SU-DHL-6 (cell line): ENCODE data around the gene MKNK2.

Experiments used
- H2AFZ ChIP-seq: fragments of 200-600 bp; sonication (generic); 2 replicates; pipeline ENCODE4 v1.6.1; 2014; ENCODE audit warnings: low read depth, mild to moderate bottlenecking, moderate library complexity, mixed read lengths, antibody characterized with exemption, low read length; ENCODE audit not compliant: severe bottlenecking
- H3F3A ChIP-seq: fragments of 200-600 bp; shearing (Covaris generic); 2 replicates; pipeline ENCODE4 v1.6.0; 2016; ENCODE audit warnings: antibody characterized with exemption, mild to moderate bottlenecking; ENCODE audit not compliant: insufficient read depth
- H3K27ac ChIP-seq: fragments of 200-600 bp; sonication (generic); 2 replicates; pipeline ENCODE4 v1.5.1; 2016; ENCODE audit warnings: low read depth, mild to moderate bottlenecking, low read length, moderate library complexity, mixed read lengths
- H3K27me3 ChIP-seq: fragments of 200-600 bp; sonication (generic), shearing (Covaris generic); 2 replicates; pipeline ENCODE4 v1.6.0; 2014; ENCODE audit warnings: mild to moderate bottlenecking, low read length
- H3K36me3 ChIP-seq: fragments of 200-600 bp; sonication (generic); 2 replicates; pipeline ENCODE4 v1.6.1; 2014; ENCODE audit warnings: mild to moderate bottlenecking, low read length, mixed read lengths
- H3K4me2 ChIP-seq: fragments of 300-600, 200-600 bp; shearing (Covaris generic), sonication (generic); 2 replicates; pipeline ENCODE4 v1.6.0; 2014; ENCODE audit warnings: low read length, low read depth, mild to moderate bottlenecking; ENCODE audit not compliant: poor library complexity, severe bottlenecking
- H3K4me3 ChIP-seq: fragments of 200-600 bp; sonication (generic); 2 replicates; pipeline ENCODE4 v1.5.1; 2014; ENCODE audit warnings: antibody characterized with exemption, low read length, mild to moderate bottlenecking, mixed read lengths; ENCODE audit not compliant: insufficient read depth, poor library complexity, severe bottlenecking
- H3K79me2 ChIP-seq: fragments of 200-600 bp; sonication (generic); 2 replicates; pipeline ENCODE4 v1.6.1; 2014; ENCODE audit warnings: mild to moderate bottlenecking, low read length, moderate library complexity; ENCODE audit not compliant: insufficient read depth
- H3K9ac ChIP-seq: fragments of 200-600 bp; sonication (generic); 2 replicates; pipeline ENCODE4 v1.7.0; 2014; ENCODE audit warnings: mild to moderate bottlenecking, low read length
- H3K9me2 ChIP-seq: fragments of 200-600 bp; sonication (generic); replicated peaks from 2 replicates; pipeline ENCODE4 v1.6.1; 2014; ENCODE audit warnings: low read length; ENCODE audit not compliant: insufficient read depth
- H3K9me3 ChIP-seq: fragments of 200-600 bp; sonication (generic); 2 replicates; pipeline ENCODE4 v1.6.1; 2014; ENCODE audit warnings: low read length, mixed read lengths; ENCODE audit not compliant: insufficient read depth
- H4K20me1 ChIP-seq: fragments of 200-600 bp; sonication (generic); 2 replicates; pipeline ENCODE4 v1.6.1; 2014; ENCODE audit warnings: low read depth, mild to moderate bottlenecking, antibody characterized with exemption, low read length, moderate library complexity, mixed read lengths
- CTCF ChIP-seq: fragments of 200-600 bp; sonication (generic); IDR thresholded peaks from one replicate; pipeline ENCODE4 v1.5.1; 2017; ENCODE audit warnings: antibody characterized with exemption, mild to moderate bottlenecking, low read length, moderate library complexity; ENCODE audit not compliant: insufficient read depth, poor library complexity, severe bottlenecking
- EZH2phosphoT487 ChIP-seq: fragments of 200-600 bp; sonication (generic), shearing (Covaris generic); conservative IDR thresholded peaks from 2 replicates; pipeline ENCODE4 v1.6.1; 2018; ENCODE audit warnings: mild to moderate bottlenecking, antibody characterized with exemption, low read length, moderate library complexity, mixed read lengths

MKNK2 gene

DNA sequence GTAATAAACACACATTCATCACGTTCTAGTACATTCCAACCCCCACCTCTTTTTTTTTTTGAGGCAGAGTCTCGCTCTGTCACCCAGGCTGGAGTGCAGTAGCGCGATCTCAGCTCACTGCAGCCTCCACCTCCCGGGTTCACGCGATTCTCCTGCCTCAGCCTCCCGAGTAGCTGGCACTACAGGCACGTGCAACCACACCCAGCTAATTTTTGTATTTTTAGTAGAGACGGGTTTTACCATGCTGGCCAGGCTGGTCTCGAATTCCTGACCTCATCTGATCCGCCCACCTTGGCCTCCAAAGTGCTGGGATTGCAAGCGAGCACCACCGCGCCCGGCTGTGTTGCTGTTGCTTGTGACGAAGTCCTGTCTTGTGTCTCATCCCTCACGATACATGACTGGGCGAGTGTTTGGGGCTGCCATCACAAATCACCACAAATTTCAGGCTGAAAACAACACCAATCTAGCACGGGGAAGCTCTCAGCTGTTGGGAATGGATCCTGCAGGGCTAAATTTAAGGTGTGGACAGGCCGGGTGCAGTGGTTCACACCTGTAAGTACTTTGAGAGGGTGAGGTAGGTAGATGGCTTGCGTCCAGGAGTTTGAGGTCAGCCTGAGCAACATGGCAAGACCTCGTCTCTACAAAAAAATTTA, 29.4 kb upstream of the MKNK2 start:
- H3K36me3 ChIP-seq, result 0 out of 2 replicates have a peak, but pooled peaks cover 5% of the 10 kb centered on the region
- H3K9me3 ChIP-seq, result no peaks in the 10 kb centered on the region
- H4K20me1 ChIP-seq, result no peaks in the 10 kb centered on the region
- H3K9me2 ChIP-seq, result no peaks in the 10 kb centered on the region
- no peak overlapping the region for H2AFZ ChIP-seq
- H3F3A ChIP-seq, result peaks cover 19% of the 10 kb centered on the region
- TF ChIP-seq EZH2phosphoT487 (no peak), CTCF (no peak)
- H3K4me2 ChIP-seq, result peak overlapping the region; percentile 0
- no peak overlapping the region for H3K9ac ChIP-seq
- no peak overlapping the region for H3K4me3 ChIP-seq
- H3K27me3 ChIP-seq, result no peaks in the 10 kb centered on the region
- no peak overlapping the region; the same call in 1 of the 2 replicates for H3K27ac ChIP-seq
- H3K79me2 ChIP-seq, result peaks cover 81% of the 10 kb centered on the region

- H3K27me3 ChIP-seq, result no peaks in the 10 kb centered on the region
- TF ChIP-seq EZH2phosphoT487, result no peak
- no peak for TF ChIP-seq CTCF
- no peak overlapping the region for H3K4me2 ChIP-seq
- no peak overlapping the region for H2AFZ ChIP-seq
- H3K9me3 ChIP-seq, result no peaks in the 10 kb centered on the region
- H3K36me3 ChIP-seq, result peaks cover 7% of the 10 kb centered on the region; the same call in 1 of the 2 replicates
- peaks cover 83% of the 10 kb centered on the region for H3K79me2 ChIP-seq
- H3K9ac ChIP-seq, result no peak overlapping the region
- H3K4me3 ChIP-seq, result no peak overlapping the region
- H3K9me2 ChIP-seq, result no peaks in the 10 kb centered on the region
- no peak overlapping the region for H3K27ac ChIP-seq
- H4K20me1 ChIP-seq, result no peaks in the 10 kb centered on the region; the same call in 1 of the 2 replicates
- H3F3A ChIP-seq, result peaks cover 24% of the 10 kb centered on the region
Observed at GRCh38 chr19:2079865-2080301, 28.8 kb upstream of the MKNK2 start.

GRCh38 chr19:2079076-2079864, 28.2 kb upstream of the MKNK2 start:
- Histone ChIP-seq H3K79me2 (peaks cover 77% of the 10 kb centered on the region), H3K36me3 (peaks cover 7% of the 10 kb centered on the region; the same call in 1 of the 2 replicates), H3K9me3 (no peaks in the 10 kb centered on the region), H3K9me2 (no peaks in the 10 kb centered on the region), H3K9ac (no peak overlapping the region), H3K27ac (no peak overlapping the region), H3K4me2 (no peak overlapping the region), H4K20me1 (no peaks in the 10 kb centered on the region; the same call in 1 of the 2 replicates), H3K27me3 (no peaks in the 10 kb centered on the region), H2AFZ (no peak overlapping the region), H3K4me3 (no peak overlapping the region), H3F3A (peaks cover 27% of the 10 kb centered on the region)
- no peak for TF ChIP-seq CTCF
- TF ChIP-seq EZH2phosphoT487, result no peak
